Measurements from ENCODE around the gene IGFBPL1. TPM values are rescaled to one million over a fixed set of nuclear protein-coding genes. Genes with fewer than 3 reads are reported as not detected.

Gene IGFBPL1
- total and polyA plus RNA-seq, 10 of the 15 experiments (the other 5 are each of a cell fraction or from before 2014, with no cell fraction given): 0.25 TPM; not detected in 9

DNA sequence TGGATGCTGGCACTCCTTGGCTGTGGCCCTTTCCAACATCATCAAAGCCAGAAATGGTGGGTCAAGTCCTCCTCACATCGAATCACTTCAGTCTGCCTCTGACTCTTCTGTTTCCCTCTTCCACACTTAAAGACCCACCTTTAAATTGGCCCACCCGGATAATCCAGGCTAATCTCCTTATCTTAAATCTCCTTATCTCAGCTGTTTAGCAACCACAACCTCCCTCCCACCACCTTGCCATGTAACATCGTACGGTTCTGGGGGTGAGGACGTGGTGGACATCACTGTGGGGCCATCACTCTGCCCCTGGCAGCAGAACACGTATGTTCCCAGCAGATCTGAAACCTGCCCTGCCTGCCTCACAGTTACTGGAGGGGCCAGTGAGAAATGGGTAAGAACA is 11.5 kb downstream of the IGFBPL1 start:
- in situ Hi-C loops (cut with MboI): no loop called here
- WGBS (ENCODE audit: insufficient coverage, insufficient replicate concordance, low lambda C conversion rate, missing lambda C conversion rate): 12% methylated on average over 6 of the region's 6 CpGs
- Histone ChIP-seq H4K20me1 (ENCODE audit: control insufficient read depth, insufficient read depth) (no peaks in the 10 kb centered on the region), H3K36me3 (ENCODE audit: control insufficient read depth in 2 of 2, insufficient read depth in 2 of 2, low read length in 1 of 2) (no peaks in the 10 kb centered on the region), H3K27me3 (replicated peaks in 1 of 2; ENCODE audit: control insufficient read depth in 2 of 2, insufficient read depth in 2 of 2, low read length in 1 of 2) (no peaks in the 10 kb centered on the region; a peak in 1 of 4 replicates), H3K4me3 (no peak overlapping the region), H3K4me1 (ENCODE audit: control insufficient read depth, insufficient read depth, low read length) (peaks cover 3% of the 10 kb centered on the region; the same call in 1 of the 2 replicates), H3K27ac (ENCODE audit: control insufficient read depth, insufficient read depth) (no peak overlapping the region), H3K9ac (ENCODE audit: control insufficient read depth, insufficient read depth, low read length) (no peak overlapping the region), H3K79me2 (ENCODE audit: control insufficient read depth, insufficient read depth, low read length) (no peaks in the 10 kb centered on the region), H3K9me3 (replicated peaks; ENCODE audit: control insufficient read depth, insufficient read depth, low read length) (no peaks in the 10 kb centered on the region), H2AFZ (ENCODE audit: control insufficient read depth, low read depth, low read length) (no peak overlapping the region), H3K4me2 (ENCODE audit: control insufficient read depth, insufficient read depth) (no peak overlapping the region)
- SMC1A ChIA-PET (ENCODE audit: uncharacterized antibody, unreplicated experiment): interaction anchor here (1.3 kb wide), 1 partner anchor 40 kb away, joined by 3 read pairs; no protein-coding TSS in a partner anchor
- CTCF ChIA-PET: no interaction called here
- no TSS peak for BruUV-seq (replicated peaks)
- RAD21 ChIA-PET (ENCODE audit: unreplicated experiment): no interaction called here
- ATAC-seq (no peak), DNase-seq (ENCODE audit: low read depth, low spot score) (no peak), FAIRE-seq (no peak)
- TF ChIP-seq RBBP5 (conservative IDR thresholded peaks at IDR 0.05) (no peak), NR2C1 (IDR thresholded peaks at IDR 0.05) (no peak), RCOR1 (conservative IDR thresholded peaks at IDR 0.05; ENCODE audit: low read depth, low read length) (no peak), EGR1 (IDR thresholded peaks at IDR 0.05; ENCODE audit: borderline replicate concordance in 1 of 2, low read depth in 2 of 2, low read length in 2 of 2) (no peak), BCL11A (IDR thresholded peaks at IDR 0.05; ENCODE audit: low read depth, low read length) (no peak)
- TF ChIP-seq, protein P1, sequence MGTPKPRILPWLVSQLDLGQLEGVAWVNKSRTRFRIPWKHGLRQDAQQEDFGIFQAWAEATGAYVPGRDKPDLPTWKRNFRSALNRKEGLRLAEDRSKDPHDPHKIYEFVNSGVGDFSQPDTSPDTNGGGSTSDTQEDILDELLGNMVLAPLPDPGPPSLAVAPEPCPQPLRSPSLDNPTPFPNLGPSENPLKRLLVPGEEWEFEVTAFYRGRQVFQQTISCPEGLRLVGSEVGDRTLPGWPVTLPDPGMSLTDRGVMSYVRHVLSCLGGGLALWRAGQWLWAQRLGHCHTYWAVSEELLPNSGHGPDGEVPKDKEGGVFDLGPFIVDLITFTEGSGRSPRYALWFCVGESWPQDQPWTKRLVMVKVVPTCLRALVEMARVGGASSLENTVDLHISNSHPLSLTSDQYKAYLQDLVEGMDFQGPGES (IDR thresholded peaks at IDR 0.05): no peak
- TF ChIP-seq, protein P2, sequence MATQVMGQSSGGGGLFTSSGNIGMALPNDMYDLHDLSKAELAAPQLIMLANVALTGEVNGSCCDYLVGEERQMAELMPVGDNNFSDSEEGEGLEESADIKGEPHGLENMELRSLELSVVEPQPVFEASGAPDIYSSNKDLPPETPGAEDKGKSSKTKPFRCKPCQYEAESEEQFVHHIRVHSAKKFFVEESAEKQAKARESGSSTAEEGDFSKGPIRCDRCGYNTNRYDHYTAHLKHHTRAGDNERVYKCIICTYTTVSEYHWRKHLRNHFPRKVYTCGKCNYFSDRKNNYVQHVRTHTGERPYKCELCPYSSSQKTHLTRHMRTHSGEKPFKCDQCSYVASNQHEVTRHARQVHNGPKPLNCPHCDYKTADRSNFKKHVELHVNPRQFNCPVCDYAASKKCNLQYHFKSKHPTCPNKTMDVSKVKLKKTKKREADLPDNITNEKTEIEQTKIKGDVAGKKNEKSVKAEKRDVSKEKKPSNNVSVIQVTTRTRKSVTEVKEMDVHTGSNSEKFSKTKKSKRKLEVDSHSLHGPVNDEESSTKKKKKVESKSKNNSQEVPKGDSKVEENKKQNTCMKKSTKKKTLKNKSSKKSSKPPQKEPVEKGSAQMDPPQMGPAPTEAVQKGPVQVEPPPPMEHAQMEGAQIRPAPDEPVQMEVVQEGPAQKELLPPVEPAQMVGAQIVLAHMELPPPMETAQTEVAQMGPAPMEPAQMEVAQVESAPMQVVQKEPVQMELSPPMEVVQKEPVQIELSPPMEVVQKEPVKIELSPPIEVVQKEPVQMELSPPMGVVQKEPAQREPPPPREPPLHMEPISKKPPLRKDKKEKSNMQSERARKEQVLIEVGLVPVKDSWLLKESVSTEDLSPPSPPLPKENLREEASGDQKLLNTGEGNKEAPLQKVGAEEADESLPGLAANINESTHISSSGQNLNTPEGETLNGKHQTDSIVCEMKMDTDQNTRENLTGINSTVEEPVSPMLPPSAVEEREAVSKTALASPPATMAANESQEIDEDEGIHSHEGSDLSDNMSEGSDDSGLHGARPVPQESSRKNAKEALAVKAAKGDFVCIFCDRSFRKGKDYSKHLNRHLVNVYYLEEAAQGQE (IDR thresholded peaks at IDR 0.05; ENCODE audit: low read depth, low read length): no peak
- POLR2A ChIA-PET: no interaction called here
- intact Hi-C loops (cut with micrococcal nuclease; ENCODE audit: unreplicated experiment): loop anchor here (5.0 kb wide), 1 partner anchor 50 kb away; no protein-coding TSS in a partner anchor
